ENCODE data around the gene ANKH.
"Not testable (repeated sequence)": the region's sequence is repeated elsewhere in the genome, so short reads cannot be mapped to it uniquely, and the experiment has no call there.

Gene ANKH

GRCh38 chr5:14824499-14824898 lies 47.1 kb downstream of the ANKH start:
- no peak for DNase-seq

DNA sequence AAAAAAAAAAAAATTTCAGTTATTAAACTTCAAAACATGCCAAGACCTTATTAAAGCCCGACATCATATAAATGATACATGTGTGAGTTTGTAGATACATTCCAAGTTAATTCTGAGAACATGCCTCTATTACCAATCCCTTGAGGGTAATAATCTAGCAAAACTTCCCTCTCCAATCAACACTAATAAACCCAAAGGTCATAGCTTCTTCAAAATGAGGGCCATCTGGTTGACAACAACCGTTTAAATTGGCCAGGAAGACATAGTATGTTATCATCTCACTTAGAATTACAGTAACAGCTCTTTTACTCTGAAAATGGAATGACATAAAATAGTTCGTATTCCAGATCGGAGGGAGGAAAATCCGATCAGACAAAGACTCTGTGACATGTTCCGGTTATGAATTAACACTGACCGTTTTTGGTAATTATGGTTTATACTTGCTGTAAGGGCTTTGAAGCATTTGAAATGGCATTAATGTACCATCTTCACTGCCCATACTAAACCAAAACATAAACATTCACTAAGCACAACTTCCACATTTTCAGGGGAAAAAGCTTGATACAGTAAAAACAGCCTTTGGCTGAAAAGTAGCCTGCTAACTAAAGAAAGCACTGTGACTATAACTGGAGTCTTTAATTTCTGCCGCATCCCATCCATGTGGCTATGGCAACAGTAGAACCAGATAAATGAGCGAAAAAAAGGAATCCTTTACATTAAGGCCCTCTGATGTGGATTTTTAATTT lies 50.3 kb downstream of the ANKH start:
- DNase-seq: no peak

GRCh38 chr5:14818931-14819790 lies 52.4 kb downstream of the ANKH start:
- no peak for DNase-seq

DNA sequence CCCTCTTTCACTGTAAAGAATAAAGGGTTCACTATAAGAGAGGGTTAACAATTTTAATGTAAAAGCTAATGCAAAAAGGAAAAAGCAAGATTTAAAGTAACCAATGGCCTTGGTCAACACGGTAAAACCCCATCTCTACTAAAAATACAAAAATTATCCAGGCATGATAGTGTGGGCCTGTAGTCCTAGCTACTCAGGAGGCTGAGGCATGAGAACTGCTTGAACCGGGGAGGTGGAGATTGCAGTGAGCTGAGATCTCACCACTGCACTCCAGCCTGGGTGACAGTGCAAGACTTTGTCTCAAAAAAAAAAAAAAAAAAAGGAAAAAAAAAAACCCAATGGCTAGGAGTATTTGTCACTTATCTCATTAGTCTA lies 53.8 kb downstream of the ANKH start:
- DNase-seq: not testable (repeated sequence)

DNA sequence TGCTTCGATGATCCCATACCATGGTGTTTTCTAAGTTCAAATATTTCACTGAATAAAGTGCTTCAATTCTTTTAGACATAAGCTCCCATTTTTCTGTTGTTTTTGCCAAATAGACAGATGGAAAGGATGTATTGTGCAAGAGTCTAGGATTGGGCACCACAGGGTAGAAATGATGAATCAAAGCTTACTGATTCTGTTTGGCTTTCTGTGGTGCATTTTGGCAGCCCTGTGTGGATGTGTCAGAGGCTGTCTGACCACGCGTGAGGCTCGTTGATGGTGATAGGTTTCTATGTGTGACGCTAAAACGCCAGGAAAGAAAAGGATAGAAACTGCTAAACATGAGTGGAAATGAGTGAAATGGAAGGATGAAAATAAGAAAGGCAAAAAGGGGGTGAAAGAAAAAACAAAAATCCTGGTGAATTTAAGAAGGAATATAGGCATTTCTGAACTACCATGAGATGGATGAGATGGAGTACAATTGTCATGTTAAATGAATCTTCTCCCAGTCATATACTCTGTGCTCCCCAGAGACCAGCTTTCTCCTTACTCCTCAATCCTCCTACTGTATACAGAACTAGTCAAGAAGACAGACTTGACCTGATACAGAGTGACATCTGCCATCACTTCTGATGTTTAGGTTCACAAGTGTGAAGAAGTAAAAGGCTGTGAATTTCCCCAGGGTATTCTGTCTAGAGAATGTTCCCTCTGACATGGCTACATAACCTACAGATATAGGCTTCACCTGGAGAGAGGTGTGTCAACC lies 54.4 kb downstream of the ANKH start:
- DNase-seq: no peak

- no peak for DNase-seq
These were observed 55.1 kb downstream of the ANKH start for GRCh38 chr5:14816374-14816998.

- DNase-seq: no peak
These were observed 57.8 kb downstream of the ANKH start for GRCh38 chr5:14813747-14814146.

- no peak for DNase-seq
These were observed 59.4 kb downstream of the ANKH start for GRCh38 chr5:14812166-14812565.

DNA sequence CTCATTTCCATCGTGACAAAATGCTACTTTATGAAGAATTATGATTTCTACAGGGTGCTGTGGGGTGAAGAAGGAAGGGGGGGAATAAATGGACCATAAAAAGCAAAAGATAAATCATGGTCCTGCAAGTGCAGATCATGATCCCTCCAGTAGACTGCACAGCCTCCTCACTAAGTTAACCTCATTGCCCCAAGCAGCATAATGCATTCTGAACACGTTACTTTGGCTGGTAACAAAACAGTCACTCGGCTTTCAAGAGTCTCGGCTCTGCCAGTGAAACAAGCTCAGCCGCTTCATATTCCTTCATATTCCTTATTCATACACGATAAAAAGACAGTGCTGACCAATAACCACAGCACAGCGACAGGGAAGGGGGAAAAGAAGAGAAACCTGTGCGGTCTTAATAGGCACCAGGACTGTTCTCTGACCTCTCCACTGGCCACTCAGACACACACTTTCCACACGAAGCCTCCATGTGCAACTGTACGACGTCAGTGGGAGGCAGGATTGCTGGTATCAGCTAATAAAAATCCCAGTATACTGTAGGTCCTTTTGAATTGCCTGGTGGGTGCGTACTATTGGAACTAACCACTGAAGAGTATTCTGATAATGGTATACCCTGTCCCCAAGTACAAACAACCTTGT lies 60.5 kb downstream of the ANKH start:
- DNase-seq: no peak

- DNase-seq: no peak
These were observed 61.3 kb downstream of the ANKH start for GRCh38 chr5:14810282-14810681.

GRCh38 chr5:14809369-14810155 lies 62.0 kb downstream of the ANKH start:
- no peak for DNase-seq

- DNase-seq: no peak
These were observed 64.1 kb downstream of the ANKH start for GRCh38 chr5:14807471-14807870.

GRCh38 chr5:14806456-14806855 lies 65.1 kb downstream of the ANKH start:
- DNase-seq: no peak

GRCh38 chr5:14802541-14802940 lies 69.0 kb downstream of the ANKH start:
- DNase-seq: no peak

DNA sequence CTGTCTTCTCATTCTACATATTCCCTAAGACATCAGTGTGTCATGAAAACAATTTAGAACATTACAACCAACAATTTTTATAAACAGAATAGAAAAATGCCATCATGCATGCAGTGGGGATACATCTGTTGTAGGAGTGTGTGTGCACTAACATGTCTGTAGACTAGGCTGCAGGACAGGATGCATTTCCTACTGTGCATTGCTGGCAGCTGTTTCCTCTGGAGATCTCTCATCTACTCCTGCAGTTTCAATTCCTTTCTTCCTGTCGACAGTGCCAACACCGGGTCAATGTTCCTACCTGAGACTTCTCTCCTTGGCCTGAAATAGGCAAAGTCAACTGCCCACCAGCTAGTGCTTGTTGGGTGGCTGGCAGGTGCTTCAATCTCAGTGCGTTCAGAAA lies 69.8 kb downstream of the ANKH start:
- no peak for DNase-seq

DNA sequence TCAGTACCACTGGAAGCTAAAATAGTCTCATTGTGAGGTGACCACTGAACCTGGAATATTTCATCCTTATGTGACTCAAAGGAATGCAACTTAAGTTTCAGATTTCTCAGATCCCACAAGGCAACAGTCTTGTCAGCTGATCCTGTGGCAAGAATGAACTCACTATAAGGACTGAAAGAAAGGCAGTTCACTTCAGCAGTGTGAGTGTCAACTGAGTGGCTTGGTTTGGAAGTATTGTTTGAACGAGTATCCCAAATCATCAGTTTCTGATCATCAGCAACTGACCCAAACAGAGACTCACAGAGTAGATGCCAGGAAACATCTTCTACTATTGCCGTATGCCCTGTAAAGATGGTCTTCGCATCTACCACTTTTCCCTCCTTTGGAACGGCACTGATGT lies 74.2 kb downstream of the ANKH start:
- DNase-seq: not testable (repeated sequence)

DNA sequence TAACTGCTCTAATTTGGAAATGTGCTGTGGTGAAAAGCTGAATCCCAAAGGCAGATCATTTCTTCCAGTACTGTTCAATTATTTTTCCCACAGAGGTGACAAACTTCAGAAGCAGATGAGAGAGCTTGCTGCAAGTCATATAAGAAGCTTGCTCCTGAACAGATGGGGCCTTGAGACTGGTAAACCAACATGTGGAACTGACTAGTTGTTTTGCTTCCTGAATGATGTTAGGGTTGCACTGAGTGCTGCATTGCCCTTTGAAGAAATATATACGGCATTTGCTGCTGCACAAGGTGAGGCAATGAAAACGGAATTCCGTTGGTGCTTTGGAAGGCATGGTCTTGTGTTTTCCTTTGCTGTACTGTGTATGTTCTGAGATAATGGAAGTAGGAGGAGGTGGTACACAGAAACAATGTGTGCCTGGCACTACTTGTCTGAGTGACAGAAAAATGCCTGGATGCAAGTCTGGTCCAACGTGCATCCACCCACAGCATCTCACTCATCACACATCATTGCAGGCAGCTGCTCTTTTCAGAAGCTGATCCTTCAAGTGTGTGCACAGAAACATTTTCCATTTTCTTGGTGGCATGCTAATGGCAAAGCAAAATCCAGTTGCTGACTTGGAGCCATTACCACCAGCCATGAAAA lies 76.9 kb downstream of the ANKH start:
- no peak for DNase-seq

DNA sequence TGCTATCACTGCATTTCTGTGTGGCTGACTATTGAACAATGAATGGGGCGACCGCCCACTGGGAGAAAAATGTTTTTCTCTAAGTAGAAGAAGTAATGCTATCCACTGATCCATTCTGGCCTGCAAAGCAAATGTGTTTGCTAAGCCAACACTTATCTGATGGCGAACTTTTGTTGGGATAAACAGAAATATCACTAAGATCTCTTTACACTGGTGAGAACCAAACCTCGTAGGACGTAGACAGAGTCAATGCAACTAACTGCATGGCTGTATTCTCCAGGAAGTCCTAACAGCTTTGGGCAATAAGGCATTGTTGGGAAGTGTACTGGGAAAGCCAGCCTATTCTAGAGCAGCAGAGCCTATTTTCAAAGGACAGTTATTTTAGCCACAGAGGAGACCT lies 77.7 kb downstream of the ANKH start:
- no peak for DNase-seq

DNA sequence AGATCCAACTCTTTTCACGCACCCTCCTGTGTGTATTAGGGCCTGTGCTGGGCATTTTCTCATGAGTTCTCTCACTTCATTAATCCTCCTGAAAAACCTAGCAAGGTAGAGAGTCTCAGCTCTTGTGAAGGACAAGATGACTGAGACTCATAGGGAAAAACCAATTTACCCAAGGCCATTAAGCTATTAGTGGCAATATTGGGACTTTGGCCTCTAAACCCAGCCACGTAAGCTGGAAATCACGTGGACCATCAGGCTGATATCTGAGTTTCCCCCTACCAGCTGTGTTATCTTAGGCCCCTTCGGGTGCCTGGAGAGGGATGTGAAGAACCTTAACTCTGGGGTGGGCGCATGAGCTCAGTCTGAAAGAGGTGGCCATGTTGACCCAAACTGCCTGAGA lies 80.7 kb downstream of the ANKH start:
- DNase-seq: no peak

- no peak for DNase-seq
These were observed 81.4 kb downstream of the ANKH start for GRCh38 chr5:14790220-14790619.

All from effector CD8-positive, alpha-beta T cell (primary cell).